ENCODE data around the gene ADH1B.

- TF ChIP-seq CTCF (IDR thresholded peaks at IDR 0.05; ENCODE audit: low read depth, low read length, missing input control), result no peak
- no peak for TF ChIP-seq YY1 (IDR thresholded peaks at IDR 0.05)
- TF ChIP-seq REST (IDR thresholded peaks at IDR 0.05), result no peak
- no peak for TF ChIP-seq MAX (IDR thresholded peaks at IDR 0.05)
- TF ChIP-seq FOXA1 (IDR thresholded peaks at IDR 0.05), result no peak
- no peak for TF ChIP-seq EGR1 (IDR thresholded peaks at IDR 0.05; ENCODE audit: low read depth in 2 of 2)
- TF ChIP-seq GABPA (IDR thresholded peaks at IDR 0.05 in 1 of 2, conservative IDR thresholded peaks at IDR 0.05 in 1 of 2), result no peak
- no peak for TF ChIP-seq SP1 (IDR thresholded peaks at IDR 0.05)
- no peak for TF ChIP-seq RXRA (IDR thresholded peaks at IDR 0.05)
- TF ChIP-seq RAD21 (IDR thresholded peaks at IDR 0.05), result no peak
- TF ChIP-seq TAF1 (conservative IDR thresholded peaks at IDR 0.05), result no peak
- no peak for TF ChIP-seq ATF3 (IDR thresholded peaks at IDR 0.05)
Measured at GRCh38 chr4:99366491-99366890, 45.3 kb upstream of the ADH1B start.
